SK-N-SH treated with all-trans-retinoic acid at 6 μM for 48 hours (cell line): ENCODE measurements around the gene PWWP2B.

ENCODE experiments used
- ATAC-seq: fragments of 200-7000 bp; cut with Tn5 transposase; 3 replicates; pipeline ENCODE4 v1.9.1; 2020; ENCODE audit warnings: mild to moderate bottlenecking, moderate library complexity
- ARNTL ChIP-seq: fragments of 450-650 bp; formaldehyde crosslinking; IDR thresholded peaks from 2 replicates; pipeline ENCODE4 v1.5.0; 2020; ENCODE audit warnings: low read depth, mild to moderate bottlenecking, moderate library complexity, borderline replicate concordance
- CREB5 ChIP-seq: fragments of 250-450 bp; sonication (Bioruptor Pico); IDR thresholded peaks from 2 replicates; pipeline ENCODE4 v1.5.1; 2020; ENCODE audit warnings: low read depth, mild to moderate bottlenecking, moderate library complexity
- CSRNP3 ChIP-seq: fragments of 250-450 bp; sonication (Bioruptor Pico); IDR thresholded peaks from 2 replicates; pipeline ENCODE4 v1.5.1; 2021; ENCODE audit warnings: mild to moderate bottlenecking, moderate library complexity
- ESRRG ChIP-seq: fragments of 250-450 bp; sonication (Bioruptor Pico); IDR thresholded peaks from 2 replicates; pipeline ENCODE4 v1.6.1; 2021; ENCODE audit warnings: mild to moderate bottlenecking
- ISL1 ChIP-seq: fragments of 250-450 bp; sonication (Bioruptor Pico); IDR thresholded peaks from 2 replicates; pipeline ENCODE4 v2.1.2; 2022; ENCODE audit warnings: mild to moderate bottlenecking, moderate library complexity
- PATZ1 ChIP-seq: fragments of 250-450 bp; sonication (Bioruptor Pico); IDR thresholded peaks from 2 replicates; pipeline ENCODE4 v1.8.0; 2020; ENCODE audit warnings: mild to moderate bottlenecking, moderate library complexity, borderline replicate concordance
- POU6F1 ChIP-seq: fragments of 250-450 bp; sonication (Bioruptor Pico); IDR thresholded peaks from 2 replicates; pipeline ENCODE4 v1.8.0; 2021; ENCODE audit warnings: low read depth, mild to moderate bottlenecking, moderate library complexity, borderline replicate concordance
- PPARA ChIP-seq: fragments of 250-450 bp; sonication (Bioruptor Pico); IDR thresholded peaks from 2 replicates; pipeline ENCODE4 v1.5.0; 2020; ENCODE audit warnings: mild to moderate bottlenecking, borderline replicate concordance
- RARB ChIP-seq: fragments of 250-450 bp; sonication (Bioruptor Pico); IDR thresholded peaks from 2 replicates; pipeline ENCODE4 v1.8.0; 2021; ENCODE audit warnings: mild to moderate bottlenecking, moderate library complexity
- SNAI2 ChIP-seq: fragments of 250-450 bp; sonication (Bioruptor Pico); IDR thresholded peaks from 2 replicates; pipeline ENCODE4 v1.5.0; 2020; ENCODE audit warnings: mild to moderate bottlenecking, moderate library complexity
- TCF4 ChIP-seq: fragments of 250-450 bp; sonication (Bioruptor Pico); IDR thresholded peaks from 2 replicates; pipeline ENCODE4 v1.8.0; 2021; ENCODE audit warnings: mild to moderate bottlenecking, moderate library complexity, borderline replicate concordance
- TOX ChIP-seq: fragments of 250-450 bp; sonication (Bioruptor Pico); IDR thresholded peaks from 2 replicates; pipeline ENCODE4 v1.8.0; 2021; ENCODE audit warnings: mild to moderate bottlenecking, moderate library complexity, borderline replicate concordance
- ZC3H10 ChIP-seq: fragments of 250-450 bp; sonication (Bioruptor Pico); IDR thresholded peaks from 2 replicates; pipeline ENCODE4 v1.5.1; 2021; ENCODE audit warnings: mild to moderate bottlenecking, moderate library complexity
- ZFP3 ChIP-seq: fragments of 250-450 bp; sonication (Bioruptor Pico); IDR thresholded peaks from 2 replicates; pipeline ENCODE4 v1.5.0; 2020; ENCODE audit warnings: mild to moderate bottlenecking, moderate library complexity
- ZFP30 ChIP-seq: fragments of 450-650 bp; formaldehyde crosslinking; IDR thresholded peaks from 2 replicates; pipeline ENCODE4 v1.5.0; 2022; ENCODE audit warnings: mild to moderate bottlenecking, moderate library complexity
- ZNF565 ChIP-seq: fragments of 450-650 bp; formaldehyde crosslinking; conservative IDR thresholded peaks from 2 replicates; pipeline ENCODE4 v1.5.0; 2020; ENCODE audit warnings: low read depth, mild to moderate bottlenecking, moderate library complexity
- ZNF70 ChIP-seq: fragments of 450-650 bp; formaldehyde crosslinking; IDR thresholded peaks from 2 replicates; pipeline ENCODE4 v1.5.0; 2020; ENCODE audit warnings: mild to moderate bottlenecking, moderate library complexity
- ZNF8 ChIP-seq: fragments of 450-650 bp; formaldehyde crosslinking; IDR thresholded peaks from 2 replicates; pipeline ENCODE4 v1.5.0; 2020; ENCODE audit warnings: mild to moderate bottlenecking, moderate library complexity
- TF ChIP-seq, protein P1 (sequence below): fragments of 250-450 bp; sonication (Bioruptor Pico); IDR thresholded peaks from 2 replicates; pipeline ENCODE4 v1.5.0; 2020; ENCODE audit warnings: mild to moderate bottlenecking, moderate library complexity

PWWP2B gene

DNA sequence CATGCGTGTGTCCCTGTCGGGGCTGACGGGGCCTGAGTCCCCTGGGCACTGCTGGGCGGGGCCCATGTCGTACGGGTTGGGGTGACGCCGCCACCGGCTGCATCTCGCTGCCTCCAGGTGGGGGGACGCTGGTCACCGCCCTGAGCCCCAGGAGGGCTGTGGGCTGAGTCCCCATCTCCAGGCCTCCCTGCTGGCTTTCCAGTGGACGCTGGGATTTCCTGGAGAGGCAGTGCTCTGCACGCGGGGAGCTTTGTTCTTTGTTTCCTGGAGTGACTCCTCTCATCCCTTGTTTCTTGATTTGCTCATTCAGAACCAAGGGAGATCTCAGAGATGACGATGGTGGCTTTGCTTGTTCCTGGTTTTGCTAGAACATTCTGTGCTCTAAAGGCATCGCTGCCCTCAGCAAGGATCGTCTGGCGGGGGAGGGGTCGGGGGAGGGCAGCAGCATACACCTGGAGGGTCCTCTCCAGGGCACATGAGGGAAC, 21.0 kb downstream of the PWWP2B start (continued):
- no peak for TF ChIP-seq ZNF70 (CRISPR knock-in tag)
- TF ChIP-seq TOX (CRISPR knock-in tag), result no peak

- TF ChIP-seq ZC3H10 (CRISPR knock-in tag), result no peak
- TF ChIP-seq ZFP30 (CRISPR knock-in tag), result no peak
- TF ChIP-seq ESRRG, result no peak
- no peak for TF ChIP-seq ISL1 (CRISPR knock-in tag)
- TF ChIP-seq ZNF70 (CRISPR knock-in tag), result no peak
- no peak for TF ChIP-seq TOX (CRISPR knock-in tag)
- no peak for TF ChIP-seq CREB5
- TF ChIP-seq PPARA (CRISPR knock-in tag), result no peak
- TF ChIP-seq, protein P1, sequence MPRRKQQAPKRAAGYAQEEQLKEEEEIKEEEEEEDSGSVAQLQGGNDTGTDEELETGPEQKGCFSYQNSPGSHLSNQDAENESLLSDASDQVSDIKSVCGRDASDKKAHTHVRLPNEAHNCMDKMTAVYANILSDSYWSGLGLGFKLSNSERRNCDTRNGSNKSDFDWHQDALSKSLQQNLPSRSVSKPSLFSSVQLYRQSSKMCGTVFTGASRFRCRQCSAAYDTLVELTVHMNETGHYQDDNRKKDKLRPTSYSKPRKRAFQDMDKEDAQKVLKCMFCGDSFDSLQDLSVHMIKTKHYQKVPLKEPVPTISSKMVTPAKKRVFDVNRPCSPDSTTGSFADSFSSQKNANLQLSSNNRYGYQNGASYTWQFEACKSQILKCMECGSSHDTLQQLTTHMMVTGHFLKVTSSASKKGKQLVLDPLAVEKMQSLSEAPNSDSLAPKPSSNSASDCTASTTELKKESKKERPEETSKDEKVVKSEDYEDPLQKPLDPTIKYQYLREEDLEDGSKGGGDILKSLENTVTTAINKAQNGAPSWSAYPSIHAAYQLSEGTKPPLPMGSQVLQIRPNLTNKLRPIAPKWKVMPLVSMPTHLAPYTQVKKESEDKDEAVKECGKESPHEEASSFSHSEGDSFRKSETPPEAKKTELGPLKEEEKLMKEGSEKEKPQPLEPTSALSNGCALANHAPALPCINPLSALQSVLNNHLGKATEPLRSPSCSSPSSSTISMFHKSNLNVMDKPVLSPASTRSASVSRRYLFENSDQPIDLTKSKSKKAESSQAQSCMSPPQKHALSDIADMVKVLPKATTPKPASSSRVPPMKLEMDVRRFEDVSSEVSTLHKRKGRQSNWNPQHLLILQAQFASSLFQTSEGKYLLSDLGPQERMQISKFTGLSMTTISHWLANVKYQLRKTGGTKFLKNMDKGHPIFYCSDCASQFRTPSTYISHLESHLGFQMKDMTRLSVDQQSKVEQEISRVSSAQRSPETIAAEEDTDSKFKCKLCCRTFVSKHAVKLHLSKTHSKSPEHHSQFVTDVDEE (CRISPR knock-in tag), result no peak
- no peak for TF ChIP-seq PATZ1 (CRISPR knock-in tag)
- TF ChIP-seq ARNTL (CRISPR knock-in tag), result no peak
- no peak for TF ChIP-seq ZNF8 (CRISPR knock-in tag)
- TF ChIP-seq ZNF565 (CRISPR knock-in tag), result no peak
- no peak for ATAC-seq
These were observed 21.8 kb downstream of the PWWP2B start for GRCh38 chr10:132418527-132419416.

- ATAC-seq, result no peak
- no peak for TF ChIP-seq ISL1 (CRISPR knock-in tag)
- TF ChIP-seq ZC3H10 (CRISPR knock-in tag), result no peak
- TF ChIP-seq ZNF565 (CRISPR knock-in tag), result no peak
- TF ChIP-seq ZFP30 (CRISPR knock-in tag), result no peak
- TF ChIP-seq, protein P1 (CRISPR knock-in tag), result no peak
- no peak for TF ChIP-seq ZNF70 (CRISPR knock-in tag)
- no peak for TF ChIP-seq ZFP3 (CRISPR knock-in tag)
- TF ChIP-seq CSRNP3, result no peak
- TF ChIP-seq PATZ1 (CRISPR knock-in tag), result no peak
- no peak for TF ChIP-seq POU6F1
- no peak for TF ChIP-seq TCF4 (CRISPR knock-in tag)
- TF ChIP-seq PPARA (CRISPR knock-in tag), result no peak
- TF ChIP-seq SNAI2, result no peak
- no peak for TF ChIP-seq RARB (CRISPR knock-in tag)
- TF ChIP-seq ARNTL (CRISPR knock-in tag), result no peak
These were observed 22.8 kb downstream of the PWWP2B start for GRCh38 chr10:132419538-132420468.
